ENCODE measurements around the gene RNF223.
"Not testable (repeated sequence)": the region's sequence is repeated elsewhere in the genome, so short reads cannot be mapped to it uniquely, and the experiment has no call there.

RNF223 gene

GRCh38 chr1:1041873-1042272 lies 32.2 kb downstream of the RNF223 start:
- DNase-seq = no peak

DNA sequence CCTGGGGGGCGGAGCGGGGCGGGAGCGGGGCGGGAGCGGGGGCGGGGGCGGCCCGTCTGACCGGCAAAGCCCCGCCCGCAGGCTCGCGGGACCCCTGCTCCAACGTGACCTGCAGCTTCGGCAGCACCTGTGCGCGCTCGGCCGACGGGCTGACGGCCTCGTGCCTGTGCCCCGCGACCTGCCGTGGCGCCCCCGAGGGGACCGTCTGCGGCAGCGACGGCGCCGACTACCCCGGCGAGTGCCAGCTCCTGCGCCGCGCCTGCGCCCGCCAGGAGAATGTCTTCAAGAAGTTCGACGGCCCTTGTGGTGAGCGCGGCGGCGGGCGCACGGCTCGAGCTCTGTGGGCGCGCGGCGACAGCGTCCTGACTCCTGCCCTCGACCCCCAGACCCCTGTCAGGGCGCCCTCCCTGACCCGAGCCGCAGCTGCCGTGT lies 33.0 kb downstream of the RNF223 start:
- peak; percentile 61 for DNase-seq

DNA sequence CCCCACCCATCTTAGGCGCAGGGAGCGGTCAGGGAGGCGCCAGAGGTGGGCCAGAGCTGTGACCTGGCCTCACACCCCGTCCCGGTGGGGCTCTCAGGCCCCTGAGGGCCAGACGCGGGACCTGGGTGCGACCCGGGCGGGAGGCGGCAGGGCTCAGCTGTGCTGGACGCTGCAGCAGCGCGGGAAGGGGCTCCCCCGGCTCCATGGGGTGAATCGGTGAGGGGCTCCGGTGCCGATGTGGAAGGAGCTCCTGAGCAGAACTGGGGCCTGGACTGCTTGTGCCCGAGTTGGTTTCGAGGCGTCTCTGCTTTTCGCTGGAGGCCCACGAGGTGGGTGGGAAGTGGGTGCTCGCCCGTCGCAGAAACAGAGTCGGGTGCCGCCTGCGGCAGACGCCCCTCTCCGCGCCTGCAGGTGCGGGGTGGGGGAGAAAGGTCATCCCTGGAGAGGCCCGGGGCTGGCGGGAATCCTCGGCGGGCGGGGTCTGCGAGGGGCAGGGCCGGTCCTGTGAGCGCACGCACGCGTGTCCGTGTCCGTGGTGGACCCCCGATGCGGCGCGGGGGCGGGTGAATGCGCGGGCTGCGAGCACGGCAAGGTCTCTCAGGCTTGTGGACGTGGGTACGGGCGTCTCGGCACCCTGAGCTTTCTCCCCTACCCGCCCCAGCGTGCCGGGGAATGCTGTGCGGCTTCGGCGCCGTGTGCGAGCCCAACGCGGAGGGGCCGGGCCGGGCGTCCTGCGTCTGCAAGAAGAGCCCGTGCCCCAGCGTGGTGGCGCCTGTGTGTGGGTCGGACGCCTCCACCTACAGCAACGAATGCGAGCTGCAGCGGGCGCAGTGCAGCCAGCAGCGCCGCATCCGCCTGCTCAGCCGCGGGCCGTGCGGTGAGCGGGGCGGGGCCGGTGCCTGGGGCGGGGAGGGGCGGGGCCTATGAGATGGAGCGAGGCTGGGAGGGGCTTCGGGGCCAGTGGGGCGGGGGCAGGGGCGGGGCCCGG lies 33.8 kb downstream of the RNF223 start:
- DNase-seq = peak; percentile 83

- DNase-seq = no peak
These were observed 34.8 kb downstream of the RNF223 start for GRCh38 chr1:1039145-1039910.

- no peak for DNase-seq
These were observed 35.4 kb downstream of the RNF223 start for GRCh38 chr1:1038694-1039093.

DNA sequence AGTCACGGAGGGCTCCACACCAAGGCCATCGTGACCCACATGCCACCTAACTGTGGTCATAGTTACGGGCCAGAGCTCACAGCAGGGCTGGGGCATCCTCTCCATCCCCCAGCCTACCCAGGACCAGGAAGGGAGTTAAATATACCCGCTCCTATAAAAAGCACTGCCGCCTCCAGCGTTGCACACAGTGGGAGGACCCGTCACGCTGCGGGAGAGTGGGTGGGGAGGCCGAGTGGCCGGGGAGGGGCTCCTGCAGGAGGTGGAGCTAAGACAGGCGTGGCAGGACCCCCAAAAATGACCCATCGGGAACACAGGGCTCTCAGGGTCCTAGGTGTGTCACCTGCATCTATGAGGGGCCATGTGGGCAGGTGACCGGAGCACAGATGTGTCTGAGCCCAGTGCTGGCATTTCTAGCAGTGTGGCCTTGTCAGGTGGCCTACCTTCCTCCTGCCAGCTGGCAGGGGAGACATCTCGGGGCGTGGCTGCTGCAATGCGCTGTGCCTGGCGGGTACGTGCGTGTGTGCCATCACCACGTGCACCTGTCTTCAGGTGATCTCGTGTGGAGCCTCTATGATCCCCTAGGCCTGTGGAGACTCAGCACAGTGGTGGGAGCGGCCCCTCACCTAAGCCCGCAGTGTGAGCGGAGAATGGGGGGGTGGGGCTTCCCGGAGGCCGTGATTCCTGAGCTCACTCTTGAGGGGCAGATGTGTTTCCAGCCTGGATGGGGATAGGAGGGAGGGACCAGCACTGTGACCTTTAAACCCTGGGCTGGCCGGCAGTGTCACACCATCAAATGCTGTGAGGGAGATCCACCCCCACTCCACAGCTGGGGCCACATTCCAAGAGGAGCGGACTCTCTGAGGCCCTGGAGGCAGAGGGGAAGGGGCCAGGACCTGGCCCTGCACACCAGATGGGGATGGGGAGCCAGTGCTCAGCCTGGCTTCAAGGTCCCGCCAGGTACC lies 36.5 kb downstream of the RNF223 start:
- no peak for DNase-seq

DNA sequence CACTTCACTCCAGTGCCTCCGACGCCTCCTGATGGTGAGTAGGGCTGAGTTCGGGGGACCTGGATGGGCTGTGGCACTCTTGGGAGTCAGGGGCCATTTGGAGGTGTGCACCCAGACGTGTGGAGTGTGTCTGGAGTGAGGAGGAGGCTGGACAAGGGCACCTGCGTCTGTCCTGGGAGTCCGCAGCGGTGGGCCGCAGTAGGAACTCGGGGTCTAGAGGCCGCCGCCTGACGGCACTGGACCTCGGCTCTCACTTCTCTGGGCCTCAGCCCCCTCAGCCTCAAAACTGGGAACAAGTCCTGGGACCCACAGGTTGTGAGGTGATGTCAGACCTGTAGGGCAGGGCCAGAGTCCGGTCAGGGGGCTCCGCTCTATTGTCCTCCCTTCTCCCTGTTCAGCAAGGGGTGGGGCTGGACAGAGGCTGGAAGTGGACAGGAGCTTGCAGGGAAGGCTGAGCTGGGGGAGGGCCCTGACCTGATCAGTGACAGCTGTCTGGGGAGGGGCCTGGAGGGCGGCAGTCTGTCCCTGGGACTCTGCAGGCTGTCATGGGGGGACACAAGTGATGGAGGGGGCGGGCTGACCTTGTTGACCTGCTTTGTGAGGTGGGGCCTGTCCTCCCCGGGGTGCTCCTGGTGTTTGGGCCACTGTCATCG lies 38.7 kb downstream of the RNF223 start:
- no peak for DNase-seq

- DNase-seq = no peak
These were observed 39.7 kb downstream of the RNF223 start for GRCh38 chr1:1034439-1034781.

DNA sequence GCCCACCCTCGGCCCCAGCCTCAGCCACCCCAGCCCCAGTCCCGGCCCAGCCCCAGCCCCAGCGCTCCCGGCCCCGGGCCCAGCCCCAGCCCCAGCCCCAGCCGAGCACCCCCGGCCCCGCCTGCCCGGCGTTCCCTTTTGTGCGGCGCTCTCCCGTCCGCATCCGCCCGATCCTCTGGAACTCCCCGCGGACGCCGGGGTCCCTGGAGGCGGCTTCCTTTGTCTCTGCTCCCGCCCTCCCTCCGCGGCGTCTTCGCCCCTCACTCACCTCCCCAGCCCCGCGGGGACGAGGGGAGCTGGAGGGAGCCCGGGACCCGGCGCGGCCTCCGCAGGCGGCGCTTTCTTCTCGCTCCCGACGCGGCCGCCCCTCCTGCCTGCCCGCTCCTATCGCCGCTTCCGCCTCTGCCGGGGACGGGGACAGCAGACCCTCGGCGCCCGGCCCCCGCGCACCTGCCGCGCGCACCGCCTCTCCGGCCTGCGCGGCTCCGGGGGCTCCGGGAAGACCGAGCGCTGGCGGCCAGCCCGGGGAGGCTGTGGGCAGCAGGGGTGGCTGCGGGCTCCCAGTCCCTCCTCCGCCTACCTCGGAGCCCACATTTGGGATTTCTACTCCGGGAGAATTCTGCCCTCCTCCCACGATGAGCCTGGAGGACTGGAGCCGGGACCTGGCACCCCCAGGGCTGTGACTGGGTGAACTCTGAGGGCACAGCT lies 40.2 kb downstream of the RNF223 start:
- DNase-seq = peak; percentile 42

DNA sequence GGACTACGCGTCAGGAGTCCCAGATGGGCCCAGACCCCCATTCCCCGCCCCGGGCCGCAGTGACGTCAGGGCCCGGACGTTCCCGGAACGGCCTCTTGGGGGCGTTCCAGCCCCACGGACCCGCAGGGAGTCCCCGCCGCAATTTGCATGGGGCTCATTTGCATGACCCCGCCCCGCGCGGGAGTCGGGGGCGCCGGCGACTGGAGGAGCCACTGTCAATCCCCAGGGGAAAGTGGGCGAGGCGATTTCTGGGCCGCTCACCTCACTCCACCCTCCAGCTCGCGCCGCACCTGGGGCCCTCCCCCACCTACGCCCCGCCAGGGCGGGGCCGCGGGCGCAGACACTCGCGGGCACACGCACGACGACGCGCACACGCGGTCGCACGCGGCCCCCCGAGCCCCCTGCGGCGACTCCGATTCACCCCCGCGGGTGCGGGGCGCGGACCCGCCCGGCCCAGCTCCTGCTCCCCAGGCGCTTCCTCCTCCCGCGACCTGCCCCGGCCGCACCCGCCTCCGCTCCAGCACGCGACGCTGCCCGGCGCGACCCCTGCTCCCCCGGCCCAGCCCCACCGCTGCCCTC lies 41.0 kb downstream of the RNF223 start:
- DNase-seq = peak; percentile 98

- DNase-seq = peak; percentile 81
These were observed 41.7 kb downstream of the RNF223 start for GRCh38 chr1:1032424-1032823.

DNA sequence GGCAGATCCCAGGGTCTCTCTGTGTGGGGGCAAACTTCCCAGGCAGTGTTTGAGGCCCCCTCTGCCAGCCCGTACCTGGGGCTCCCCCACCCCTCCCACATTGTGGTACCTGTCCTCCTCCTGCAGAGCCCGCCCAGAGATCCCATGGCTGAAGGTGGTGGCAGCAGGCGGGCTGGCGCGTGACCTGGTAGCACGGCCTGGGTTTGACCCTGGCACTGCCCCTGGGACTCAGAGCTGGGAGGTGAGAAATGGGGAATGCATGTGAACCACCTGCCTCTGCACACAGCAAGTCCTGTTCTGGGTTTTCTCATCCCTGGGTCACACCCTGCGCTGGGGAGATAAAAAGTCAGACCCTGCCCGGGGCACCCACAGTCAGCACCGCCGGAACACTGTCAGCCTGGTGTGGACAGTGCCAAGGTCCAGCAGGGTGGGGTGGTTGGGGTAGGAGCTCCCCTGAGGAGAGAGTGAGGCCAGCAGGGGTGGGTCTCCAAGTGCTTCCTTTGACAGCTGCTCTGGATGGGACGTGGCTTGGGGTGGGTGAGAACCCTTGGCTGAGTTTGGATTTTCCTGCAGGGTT lies 42.4 kb downstream of the RNF223 start:
- DNase-seq = no peak

DNA sequence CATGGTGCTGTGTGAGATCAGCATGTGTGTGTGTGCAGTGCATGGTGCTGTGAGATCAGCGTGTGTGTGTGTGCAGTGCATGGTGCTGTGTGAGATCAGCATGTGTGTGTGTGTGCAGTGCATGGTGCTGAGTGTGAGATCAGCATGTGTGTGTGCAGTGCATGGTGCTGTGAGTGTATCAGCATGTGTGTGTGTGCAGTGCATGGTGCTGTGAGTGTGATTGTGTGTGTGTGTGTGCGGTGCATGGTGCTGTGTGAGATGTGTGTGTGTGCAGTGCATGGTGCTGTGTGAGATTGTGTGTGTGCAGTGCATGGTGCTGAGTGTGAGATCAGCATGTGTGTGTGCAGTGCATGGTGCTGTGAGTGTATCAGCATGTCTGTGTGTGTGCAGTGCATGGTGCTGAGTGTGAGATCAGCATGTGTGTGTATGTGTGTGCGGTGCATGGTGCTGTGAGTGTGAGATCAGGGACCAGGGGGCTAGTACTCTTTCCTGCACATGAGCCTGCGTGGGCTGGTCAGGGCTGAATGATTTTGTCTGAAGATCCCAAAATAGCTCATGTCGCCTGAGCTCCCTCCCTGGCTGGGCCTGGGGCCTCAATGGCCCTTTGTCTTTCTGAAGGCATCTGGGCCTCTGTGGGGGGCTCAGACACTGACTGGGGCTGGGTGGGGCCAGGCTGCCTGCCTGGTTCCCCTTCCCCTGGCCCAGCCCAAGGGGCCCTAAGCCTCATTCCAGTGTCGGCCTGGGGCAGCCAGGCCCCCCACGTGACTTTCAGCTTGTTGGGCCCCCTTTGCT lies 43.0 kb downstream of the RNF223 start:
- DNase-seq = not testable (repeated sequence)

- DNase-seq = no peak
These were observed 46.3 kb downstream of the RNF223 start for GRCh38 chr1:1027791-1028190.

DNA sequence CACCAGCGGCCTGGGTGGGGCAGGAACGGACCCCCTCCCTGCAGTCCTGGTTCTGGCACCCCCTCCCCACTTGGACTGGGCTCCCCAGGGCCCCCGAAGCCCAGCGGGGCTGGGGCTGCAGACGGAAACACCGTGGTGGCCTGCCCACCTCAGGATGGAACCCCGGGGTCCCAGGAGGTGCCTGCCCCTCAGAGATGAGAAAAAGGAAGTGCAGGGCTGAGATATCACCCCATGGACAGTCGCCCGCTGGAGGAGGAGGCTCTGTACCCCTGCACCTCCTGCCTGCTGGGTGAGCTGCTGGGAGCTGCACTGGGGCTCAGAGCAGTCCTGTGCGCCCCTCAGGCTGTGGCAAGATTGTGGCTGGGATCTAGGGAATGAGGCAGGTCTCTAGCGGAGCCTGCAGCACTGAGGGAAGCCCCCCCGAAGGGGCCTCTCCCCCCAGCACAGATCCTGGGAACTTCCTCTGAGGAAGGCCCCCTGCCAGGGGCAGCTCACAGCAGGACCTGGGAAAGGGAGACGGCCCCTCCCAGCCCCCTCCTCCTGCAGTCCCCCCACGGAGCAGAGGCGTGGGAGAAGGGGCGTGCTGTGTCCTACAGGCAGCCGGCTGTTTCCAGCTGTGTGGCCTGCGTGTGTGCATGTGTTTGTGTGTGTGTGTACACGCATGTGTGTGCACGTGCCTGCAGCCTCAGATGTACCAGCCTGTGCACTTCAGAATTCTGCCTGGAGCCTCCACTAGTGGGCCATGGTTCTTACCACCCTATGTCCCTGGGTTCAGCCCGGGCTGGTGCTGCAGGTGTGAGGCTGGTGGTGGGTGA lies 47.3 kb downstream of the RNF223 start:
- no peak for DNase-seq

DNA sequence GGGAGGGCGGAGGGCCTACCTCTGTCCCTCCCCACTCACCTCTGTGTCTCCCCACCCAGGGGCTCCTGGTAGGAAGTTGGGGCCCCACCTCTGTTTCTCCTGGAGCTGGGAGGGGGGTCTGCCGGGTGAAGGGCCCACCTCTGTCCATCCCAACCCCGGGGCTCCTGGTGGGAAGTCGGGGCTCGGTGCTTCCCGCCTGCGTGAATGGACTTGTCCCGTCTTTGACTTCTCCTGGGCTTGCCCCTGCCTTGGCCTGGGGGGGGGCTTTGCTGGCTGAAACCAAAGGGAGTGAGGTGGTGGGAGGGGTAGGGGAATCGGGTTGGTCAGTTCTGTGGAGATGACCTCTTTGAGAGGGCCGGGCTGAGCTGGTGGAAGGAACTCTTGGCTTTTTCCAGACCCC lies 48.4 kb downstream of the RNF223 start:
- DNase-seq = no peak

GRCh38 chr1:1024771-1025699 lies 49.1 kb downstream of the RNF223 start:
- no peak for DNase-seq
